HG03045 (cell line): ENCODE data around the gene CERCAM.

ENCODE experiments used
- ATAC-seq: cut with Tn5 transposase; IDR thresholded peaks from one replicate; pipeline ENCODE4 v1.9.1; 2021; ENCODE audit warnings: mild to moderate bottlenecking, moderate library complexity; ENCODE audit not compliant: unreplicated experiment

Gene CERCAM

GRCh38 chr9:128454991-128455390, 34.3 kb downstream of the CERCAM start:
- no peak for ATAC-seq

GRCh38 chr9:128455849-128456612, 35.4 kb downstream of the CERCAM start, which contains the start of gene ODF2:
ODF2 (plus strand) TSS chr9:128456006; CDS start chr9:128456092, 86 bp downstream.
- peak; percentile 88 for ATAC-seq

- peak; percentile 62 for ATAC-seq
Observed at GRCh38 chr9:128456613-128457061, 36.0 kb downstream of the CERCAM start.

- ATAC-seq = no peak
Observed at GRCh38 chr9:128457207-128457606, 36.5 kb downstream of the CERCAM start.

- ATAC-seq = no peak
Observed at GRCh38 chr9:128459011-128459410, 38.4 kb downstream of the CERCAM start.

GRCh38 chr9:128469070-128469469, 48.4 kb downstream of the CERCAM start:
- no peak for ATAC-seq

- no peak for ATAC-seq
Observed at GRCh38 chr9:128470560-128470959, 49.9 kb downstream of the CERCAM start.

- no peak for ATAC-seq
Observed at GRCh38 chr9:128473104-128473503, 52.4 kb downstream of the CERCAM start.

- no peak for ATAC-seq
Observed at GRCh38 chr9:128475867-128476266, 55.2 kb downstream of the CERCAM start.

- no peak for ATAC-seq
Observed at GRCh38 chr9:128479262-128479661, 58.6 kb downstream of the CERCAM start.

- ATAC-seq = no peak
Observed at GRCh38 chr9:128481561-128481960, 60.9 kb downstream of the CERCAM start.

- no peak for ATAC-seq
Observed at GRCh38 chr9:128482186-128482585, 61.5 kb downstream of the CERCAM start.

- ATAC-seq = no peak
Observed at GRCh38 chr9:128484686-128485413, 64.2 kb downstream of the CERCAM start.

- no peak for ATAC-seq
Observed at GRCh38 chr9:128485414-128485855, 64.8 kb downstream of the CERCAM start.

- ATAC-seq = no peak
Observed at GRCh38 chr9:128486201-128486600, 65.5 kb downstream of the CERCAM start.
